ENCODE results near the gene KNCN.

KNCN gene

GRCh38 chr1:46551597-46552095 lies at the start of gene KNCN:
Gene KNCN (minus strand): TSS chr1:46551647. CDS start chr1:46551215, 432 bp downstream.
- DNase-seq: no peak

- no peak for DNase-seq
Measured at GRCh38 chr1:46599059-46599970, 47.9 kb upstream of the KNCN start.

DNA sequence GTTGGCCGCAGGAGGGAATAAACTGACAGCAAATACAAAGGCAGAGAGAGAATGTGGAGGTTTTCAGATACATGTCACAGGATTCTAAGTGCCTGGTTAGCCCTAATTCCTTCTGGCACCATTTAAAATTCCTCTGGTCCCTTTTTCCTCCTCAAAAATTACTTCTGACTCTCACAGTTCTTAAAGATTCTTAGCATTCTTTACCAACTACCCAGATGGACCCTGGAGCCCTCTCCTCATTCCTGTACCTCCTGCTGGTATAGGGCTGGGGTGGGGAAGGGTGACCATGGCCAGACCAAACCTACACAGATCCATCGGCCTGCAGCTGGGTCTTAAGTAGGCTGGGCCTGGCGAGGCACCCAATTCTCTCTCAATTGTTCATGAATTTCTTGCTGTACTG lies 45.4 kb upstream of the KNCN start:
- no peak for DNase-seq

GRCh38 chr1:46596036-46596435 lies 44.6 kb upstream of the KNCN start:
- DNase-seq: no peak

DNA sequence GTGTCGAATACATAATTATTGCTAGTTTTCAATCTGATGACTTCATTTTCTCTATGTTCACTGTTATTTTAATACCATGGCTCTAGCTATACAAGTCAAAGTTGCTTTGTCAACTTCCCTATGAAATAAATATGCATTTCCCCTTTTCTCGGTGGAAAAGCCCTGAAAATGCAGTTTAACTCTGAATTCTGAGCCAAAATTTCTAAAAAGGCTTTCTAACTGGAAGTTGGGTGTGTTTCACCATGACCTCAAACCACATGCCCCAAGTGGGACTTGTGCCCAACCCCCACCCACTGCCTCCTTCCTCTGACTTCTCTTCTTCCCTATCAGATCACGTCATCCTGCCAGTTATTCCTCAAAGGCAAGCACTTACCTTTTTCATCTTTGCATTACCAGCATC lies 43.7 kb upstream of the KNCN start:
- DNase-seq: no peak

- no peak for DNase-seq
Measured at GRCh38 chr1:46594063-46594462, 42.6 kb upstream of the KNCN start.

GRCh38 chr1:46592823-46593222 lies 41.4 kb upstream of the KNCN start:
- no peak for DNase-seq

GRCh38 chr1:46589529-46589928 lies 38.1 kb upstream of the KNCN start:
- no peak for DNase-seq

GRCh38 chr1:46587069-46587468 lies 35.6 kb upstream of the KNCN start:
- DNase-seq: no peak

GRCh38 chr1:46585312-46585938 lies 34.0 kb upstream of the KNCN start:
- DNase-seq: no peak

DNA sequence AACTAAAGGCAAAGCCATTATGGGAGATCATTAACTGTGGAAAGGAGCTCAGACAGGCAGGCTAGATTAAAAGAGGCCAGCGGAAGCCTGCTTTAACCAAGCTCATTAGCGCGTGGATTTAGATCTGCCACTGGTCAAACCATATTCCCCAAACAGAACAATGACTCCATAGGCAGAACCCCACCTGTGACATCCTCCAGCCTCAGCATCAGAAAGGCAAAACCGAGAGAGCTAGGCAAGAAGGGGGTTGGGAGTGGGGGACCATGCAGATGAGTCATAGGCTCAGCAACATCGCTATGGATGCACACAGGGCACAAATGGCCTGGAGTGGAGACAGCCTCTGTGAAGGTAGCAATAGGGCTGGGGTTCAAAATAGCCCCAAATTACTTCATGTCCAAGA lies 32.0 kb upstream of the KNCN start:
- no peak for DNase-seq

- no peak for DNase-seq
Measured at GRCh38 chr1:46582972-46583371, 31.5 kb upstream of the KNCN start.

- no peak for DNase-seq
Measured at GRCh38 chr1:46581681-46582455, 30.4 kb upstream of the KNCN start.

DNA sequence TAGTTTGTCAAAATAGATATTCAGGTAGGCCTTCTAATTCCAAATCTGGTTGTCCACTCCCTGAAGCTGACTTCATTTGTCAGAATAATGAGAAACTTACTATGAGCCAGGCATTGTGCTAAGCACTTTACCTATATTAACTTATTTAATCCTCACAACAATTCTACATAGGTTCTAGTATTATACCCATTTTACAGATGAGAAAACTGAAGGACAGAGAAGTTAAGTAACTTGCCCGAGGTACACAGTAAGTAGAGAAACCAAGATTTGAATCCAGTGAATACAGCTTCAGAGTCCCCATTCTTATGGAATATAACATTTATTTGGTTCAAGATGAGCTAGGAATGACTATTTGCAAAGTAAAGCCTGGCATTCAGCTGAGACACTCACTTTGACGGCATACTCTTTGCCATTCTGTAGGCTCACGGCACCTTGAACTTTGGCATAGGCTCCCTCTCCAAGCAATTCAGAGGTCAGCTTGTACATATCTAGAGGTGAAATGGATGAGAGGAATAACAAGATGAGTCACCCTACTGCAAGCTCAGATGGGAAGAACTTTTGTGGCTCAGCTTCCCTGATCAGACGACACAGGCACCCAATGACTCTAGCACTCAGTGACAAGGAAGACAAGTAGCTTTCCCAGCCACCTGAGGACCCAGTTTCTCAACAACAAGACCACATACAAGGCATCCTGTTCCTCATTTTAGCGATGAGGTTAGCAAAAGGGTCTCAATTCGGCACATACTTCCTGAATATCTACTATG lies 28.9 kb upstream of the KNCN start:
- DNase-seq: no peak

DNA sequence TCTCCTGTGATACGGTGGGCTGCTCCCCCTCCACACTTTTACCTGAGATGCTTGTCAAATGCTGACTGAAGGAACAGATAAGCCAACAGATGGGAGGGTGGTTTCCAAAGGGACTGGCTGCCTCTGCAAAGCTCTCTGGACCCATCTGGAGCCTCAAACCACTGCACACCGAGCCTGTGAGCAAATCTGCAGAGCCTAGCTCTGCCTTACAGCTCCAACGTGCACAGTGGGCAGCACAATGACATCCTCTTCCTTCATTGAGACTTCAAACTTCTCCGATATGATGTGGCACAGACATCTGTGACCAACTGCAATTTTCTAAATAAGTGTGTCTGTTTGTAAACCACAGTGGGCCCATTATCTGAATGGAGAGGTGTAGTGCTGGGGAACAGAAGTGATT lies 26.2 kb upstream of the KNCN start:
- no peak for DNase-seq

GRCh38 chr1:46576596-46576995 lies 25.1 kb upstream of the KNCN start:
- DNase-seq: no peak

- DNase-seq: no peak
Measured at GRCh38 chr1:46575778-46576177, 24.3 kb upstream of the KNCN start.

GRCh38 chr1:46575300-46575699 lies 23.9 kb upstream of the KNCN start:
- no peak for DNase-seq

DNA sequence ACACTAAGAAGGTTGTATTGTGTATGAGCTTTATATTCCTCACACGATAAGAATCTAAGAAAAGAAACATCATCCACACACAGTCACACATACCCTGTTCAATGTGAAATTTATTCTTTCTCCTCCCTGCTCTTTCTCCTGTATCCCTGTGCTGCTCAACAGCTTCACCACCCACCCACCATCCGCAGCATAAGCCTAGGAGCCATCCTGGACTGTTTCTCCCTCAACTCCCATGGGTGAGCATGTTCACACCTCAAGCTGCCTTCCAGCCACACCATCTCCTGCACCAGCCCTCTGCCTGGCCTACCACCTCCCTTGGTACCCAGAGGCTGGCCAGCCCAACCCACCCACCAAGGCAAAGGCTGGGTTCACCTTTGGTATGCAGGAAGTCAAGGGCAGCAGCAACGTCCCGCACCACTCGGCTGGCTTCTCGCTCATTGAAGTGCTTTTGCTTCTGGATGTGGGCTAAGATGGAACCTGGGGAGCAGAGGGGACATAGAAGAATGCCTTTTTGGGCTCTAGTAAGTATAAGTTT lies 20.3 kb upstream of the KNCN start:
- no peak for DNase-seq

- no peak for DNase-seq
Measured at GRCh38 chr1:46569884-46570725, 18.7 kb upstream of the KNCN start.

DNA sequence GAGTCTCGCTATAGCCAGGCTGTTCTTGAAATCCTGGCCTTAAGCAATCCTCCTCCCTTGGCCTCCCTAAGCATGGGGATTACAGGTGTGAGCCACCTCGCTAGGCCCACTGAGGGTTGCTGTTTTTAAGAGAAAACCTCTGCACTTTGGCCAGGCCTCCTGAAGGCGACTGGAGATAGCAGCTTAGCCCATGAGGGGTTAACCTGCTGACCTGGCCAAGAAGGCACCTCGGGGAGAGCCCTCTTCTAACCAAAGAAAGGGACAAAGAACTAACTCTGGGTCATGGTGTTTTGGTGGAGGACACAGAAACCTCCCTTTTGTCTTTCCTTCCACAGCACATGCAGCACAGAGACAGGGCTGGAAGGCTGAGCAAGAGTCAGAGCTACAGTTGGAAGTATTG lies 17.7 kb upstream of the KNCN start:
- DNase-seq: no peak
